HG02623 (cell line): ENCODE data around the gene VARS2.

Source experiments
- ATAC-seq: cut with Tn5 transposase; IDR thresholded peaks from one replicate; pipeline ENCODE4 v1.9.1; 2021; ENCODE audit warnings: moderate library complexity; ENCODE audit not compliant: unreplicated experiment

The VARS2 gene

GRCh38 chr6:30884521-30885480 is 29.2 kb upstream of the VARS2 start:
- no peak for ATAC-seq

GRCh38 chr6:30885481-30885998 is 28.5 kb upstream of the VARS2 start:
- no peak for ATAC-seq

- ATAC-seq = no peak
These were observed 27.8 kb upstream of the VARS2 start for GRCh38 chr6:30885999-30886896.

GRCh38 chr6:30886897-30887255 is 27.2 kb upstream of the VARS2 start:
- no peak for ATAC-seq

- ATAC-seq = no peak
These were observed 25.9 kb upstream of the VARS2 start for GRCh38 chr6:30887901-30888815.

- ATAC-seq = no peak
These were observed 25.1 kb upstream of the VARS2 start for GRCh38 chr6:30888816-30889495.

- no peak for ATAC-seq
These were observed 24.5 kb upstream of the VARS2 start for GRCh38 chr6:30889496-30889885.

- ATAC-seq = no peak
These were observed 24.0 kb upstream of the VARS2 start for GRCh38 chr6:30889921-30890645.

GRCh38 chr6:30890646-30891449 is 23.2 kb upstream of the VARS2 start:
- ATAC-seq = no peak

- no peak for ATAC-seq
These were observed 22.7 kb upstream of the VARS2 start for GRCh38 chr6:30891450-30891723.

- ATAC-seq = no peak
These were observed 22.1 kb upstream of the VARS2 start for GRCh38 chr6:30891816-30892538.

- no peak for ATAC-seq
These were observed 20.9 kb upstream of the VARS2 start for GRCh38 chr6:30893001-30893591.

GRCh38 chr6:30893666-30894065 is 20.4 kb upstream of the VARS2 start:
- ATAC-seq = no peak

- ATAC-seq = no peak
These were observed 19.7 kb upstream of the VARS2 start for GRCh38 chr6:30894381-30894780.

GRCh38 chr6:30894935-30895334 is 19.1 kb upstream of the VARS2 start:
- no peak for ATAC-seq

- no peak for ATAC-seq
These were observed 18.7 kb upstream of the VARS2 start for GRCh38 chr6:30895343-30895742.

GRCh38 chr6:30896541-30896940 is 17.5 kb upstream of the VARS2 start:
- no peak for ATAC-seq

- ATAC-seq = no peak
These were observed 16.2 kb upstream of the VARS2 start for GRCh38 chr6:30897882-30898281.
